MM.1S (cell line): Measurements from ENCODE around the gene GAS2L2.

Source experiments
- DNase-seq: peaks from one replicate; pipeline ENCODE4 v3.0.0-alpha.2; 2015
- H2AFZ ChIP-seq: fragments of 300-600 bp; sonication (generic); 2 replicates; pipeline ENCODE4 v1.6.0; 2016; ENCODE audit warnings: antibody characterized with exemption, low read length
- H3F3A ChIP-seq: fragments of 300-600 bp; sonication (generic); 2 replicates; pipeline ENCODE4 v1.6.1; 2016; ENCODE audit warnings: mild to moderate bottlenecking, antibody characterized with exemption, low read length, moderate library complexity, mixed read lengths; ENCODE audit not compliant: insufficient read depth
- H3K27ac ChIP-seq: fragments of 300-600 bp; sonication (generic); 2 replicates; pipeline ENCODE4 v1.5.1; 2016; ENCODE audit warnings: mild to moderate bottlenecking, low read length
- H3K27me3 ChIP-seq: fragments of 300-600 bp; sonication (generic); replicated peaks from 2 replicates; pipeline ENCODE4 v1.6.0; 2016; ENCODE audit warnings: low read length; ENCODE audit not compliant: insufficient read depth
- H3K36me3 ChIP-seq: fragments of 300-600 bp; sonication (generic); replicated peaks from 2 replicates; pipeline ENCODE4 v1.6.1; 2016; ENCODE audit warnings: mild to moderate bottlenecking, low read length, mixed read lengths; ENCODE audit not compliant: insufficient read depth
- H3K4me1 ChIP-seq: fragments of 300-600 bp; sonication (generic); 2 replicates; pipeline ENCODE4 v1.6.1; 2016; ENCODE audit warnings: low read length, mixed read lengths
- H3K4me2 ChIP-seq: fragments of 300-600 bp; sonication (generic); 2 replicates; pipeline ENCODE4 v1.6.0; 2016; ENCODE audit warnings: low read depth, low read length
- H3K4me3 ChIP-seq: fragments of 300-600 bp; sonication (generic); 2 replicates; pipeline ENCODE4 v1.5.1; 2016; ENCODE audit warnings: low read length, mixed read lengths
- H3K79me2 ChIP-seq: fragments of 300-600 bp; sonication (generic); 2 replicates; pipeline ENCODE4 v1.6.1; 2016; ENCODE audit warnings: mixed run types, low read length, mixed read lengths
- H3K9ac ChIP-seq: fragments of 300-600 bp; sonication (generic); 2 replicates; pipeline ENCODE4 v1.6.1; 2016; ENCODE audit warnings: low read length, mixed read lengths
- H3K9me2 ChIP-seq: fragments of 300-600 bp; sonication (generic); replicated peaks from 2 replicates; pipeline ENCODE4 v1.6.1; 2016; ENCODE audit warnings: mild to moderate bottlenecking, low read length, mixed read lengths; ENCODE audit not compliant: insufficient read depth
- H3K9me3 ChIP-seq: fragments of 300-600 bp; sonication (generic); replicated peaks from 2 replicates; pipeline ENCODE4 v1.6.1; 2016; ENCODE audit warnings: mild to moderate bottlenecking, low read length, mixed read lengths; ENCODE audit not compliant: insufficient read depth
- H4K20me1 ChIP-seq: fragments of 300-600 bp; sonication (generic); 2 replicates; pipeline ENCODE4 v1.6.1; 2016; ENCODE audit warnings: mild to moderate bottlenecking, low read length, moderate library complexity, mixed read lengths; ENCODE audit not compliant: insufficient read depth
- EZH2 ChIP-seq: fragments of 300-600 bp; sonication (generic); optimal IDR thresholded peaks from 2 replicates; pipeline ENCODE3; 2017; ENCODE audit warnings: low read depth, mild to moderate bottlenecking, antibody characterized with exemption, low read length, mixed read lengths
- EZH2phosphoT487 ChIP-seq: fragments of 300-600 bp; sonication (generic); IDR thresholded peaks from 2 replicates; pipeline ENCODE4 v1.6.1; 2018; ENCODE audit warnings: antibody characterized with exemption, low read length
- TF ChIP-seq, protein P1 (sequence below): fragments of 300-600 bp; sonication (generic); IDR thresholded peaks from 2 replicates; pipeline ENCODE4 v1.5.1; 2016; ENCODE audit warnings: antibody characterized with exemption, low read length, mixed read lengths

Gene GAS2L2

DNA sequence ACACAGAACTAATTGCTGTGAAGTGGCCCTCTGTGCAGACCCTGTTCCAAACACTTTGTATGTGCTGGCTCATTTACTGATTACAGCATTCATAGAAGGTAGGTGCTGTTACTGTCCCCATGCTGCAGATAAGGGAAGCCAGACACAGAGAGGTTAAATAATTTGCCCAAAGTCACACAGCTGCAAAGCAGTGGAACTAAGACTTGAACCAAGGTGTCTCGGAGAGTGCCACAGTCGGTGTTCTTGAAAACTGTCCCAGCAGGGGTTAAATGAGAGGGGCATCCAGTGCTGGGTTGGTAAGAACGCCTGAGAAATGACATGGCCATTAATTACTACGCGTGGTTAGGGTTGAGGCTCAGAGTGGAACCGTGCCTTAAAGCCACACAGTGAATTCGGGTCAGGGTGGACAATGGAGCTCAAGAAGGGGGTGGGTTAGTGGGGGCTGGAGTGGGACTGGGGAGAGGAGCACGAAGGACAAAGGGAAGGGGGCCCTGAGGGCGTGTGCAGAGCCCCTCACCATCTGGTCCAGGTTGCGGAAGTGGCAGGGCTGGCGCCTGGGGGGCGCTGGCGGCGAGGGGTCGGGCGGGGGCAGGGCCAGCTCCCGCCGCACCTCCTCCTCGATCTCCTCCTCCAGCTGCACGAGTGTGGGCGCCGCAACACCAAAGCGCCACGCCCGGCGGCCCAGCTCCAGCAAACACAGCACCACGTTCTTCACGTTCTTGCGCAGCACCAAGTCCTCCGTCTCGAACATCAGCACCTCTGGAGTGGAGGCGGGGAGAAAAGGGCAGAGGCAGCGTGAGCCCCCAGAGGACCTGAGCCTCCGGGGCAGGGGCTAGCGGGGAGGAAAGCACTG is 3.3 kb downstream of the GAS2L2 start:
- no peak for DNase-seq
- H3K36me3 ChIP-seq, result no peaks in the 10 kb centered on the region
- H3K9me2 ChIP-seq, result no peaks in the 10 kb centered on the region
- H3K9me3 ChIP-seq, result no peaks in the 10 kb centered on the region
- H2AFZ ChIP-seq, result no peak overlapping the region
- no peak overlapping the region for H3K27ac ChIP-seq
- no peaks in the 10 kb centered on the region for H3K4me1 ChIP-seq
- H3F3A ChIP-seq, result no peaks in the 10 kb centered on the region
- no peak overlapping the region for H3K9ac ChIP-seq
- no peaks in the 10 kb centered on the region for H4K20me1 ChIP-seq
- H3K79me2 ChIP-seq, result no peaks in the 10 kb centered on the region
- peaks cover 39% of the 10 kb centered on the region for H3K27me3 ChIP-seq
- no peak overlapping the region for H3K4me2 ChIP-seq
- no peak overlapping the region for H3K4me3 ChIP-seq
- TF ChIP-seq, protein P1, sequence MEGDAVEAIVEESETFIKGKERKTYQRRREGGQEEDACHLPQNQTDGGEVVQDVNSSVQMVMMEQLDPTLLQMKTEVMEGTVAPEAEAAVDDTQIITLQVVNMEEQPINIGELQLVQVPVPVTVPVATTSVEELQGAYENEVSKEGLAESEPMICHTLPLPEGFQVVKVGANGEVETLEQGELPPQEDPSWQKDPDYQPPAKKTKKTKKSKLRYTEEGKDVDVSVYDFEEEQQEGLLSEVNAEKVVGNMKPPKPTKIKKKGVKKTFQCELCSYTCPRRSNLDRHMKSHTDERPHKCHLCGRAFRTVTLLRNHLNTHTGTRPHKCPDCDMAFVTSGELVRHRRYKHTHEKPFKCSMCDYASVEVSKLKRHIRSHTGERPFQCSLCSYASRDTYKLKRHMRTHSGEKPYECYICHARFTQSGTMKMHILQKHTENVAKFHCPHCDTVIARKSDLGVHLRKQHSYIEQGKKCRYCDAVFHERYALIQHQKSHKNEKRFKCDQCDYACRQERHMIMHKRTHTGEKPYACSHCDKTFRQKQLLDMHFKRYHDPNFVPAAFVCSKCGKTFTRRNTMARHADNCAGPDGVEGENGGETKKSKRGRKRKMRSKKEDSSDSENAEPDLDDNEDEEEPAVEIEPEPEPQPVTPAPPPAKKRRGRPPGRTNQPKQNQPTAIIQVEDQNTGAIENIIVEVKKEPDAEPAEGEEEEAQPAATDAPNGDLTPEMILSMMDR, result no peak
- TF ChIP-seq EZH2phosphoT487 (no peak), EZH2 (no peak)

DNA sequence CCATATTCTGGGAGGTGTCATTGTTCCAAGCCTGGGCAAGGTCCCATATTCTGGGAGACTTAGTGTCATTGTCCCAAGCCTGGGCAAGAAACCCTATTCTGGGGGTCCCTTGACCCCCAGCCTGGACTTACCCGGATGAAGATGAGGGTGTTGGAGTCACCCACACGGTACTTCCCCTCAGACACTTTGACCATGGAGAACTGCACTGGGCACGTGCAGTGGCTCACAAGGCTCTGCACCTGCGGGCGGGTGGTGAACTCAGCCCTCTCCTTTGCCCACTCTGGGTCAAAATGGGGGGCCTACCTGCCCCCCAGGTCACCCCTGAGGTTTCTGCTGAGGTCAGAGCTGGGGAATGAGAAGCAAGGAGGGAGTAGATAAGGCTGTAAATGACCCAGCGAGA is 4.1 kb downstream of the GAS2L2 start:
- Histone ChIP-seq H2AFZ (no peak overlapping the region), H3K27me3 (peaks cover 39% of the 10 kb centered on the region), H3F3A (no peaks in the 10 kb centered on the region), H3K9ac (no peak overlapping the region), H4K20me1 (no peaks in the 10 kb centered on the region), H3K36me3 (no peaks in the 10 kb centered on the region), H3K4me3 (no peak overlapping the region), H3K4me1 (no peaks in the 10 kb centered on the region), H3K4me2 (no peak overlapping the region), H3K9me2 (no peaks in the 10 kb centered on the region), H3K9me3 (no peaks in the 10 kb centered on the region), H3K27ac (no peak overlapping the region), H3K79me2 (no peaks in the 10 kb centered on the region)
- no peak for TF ChIP-seq EZH2phosphoT487
- no peak for TF ChIP-seq EZH2
- TF ChIP-seq, protein P1, result no peak
- DNase-seq, result no peak

DNA sequence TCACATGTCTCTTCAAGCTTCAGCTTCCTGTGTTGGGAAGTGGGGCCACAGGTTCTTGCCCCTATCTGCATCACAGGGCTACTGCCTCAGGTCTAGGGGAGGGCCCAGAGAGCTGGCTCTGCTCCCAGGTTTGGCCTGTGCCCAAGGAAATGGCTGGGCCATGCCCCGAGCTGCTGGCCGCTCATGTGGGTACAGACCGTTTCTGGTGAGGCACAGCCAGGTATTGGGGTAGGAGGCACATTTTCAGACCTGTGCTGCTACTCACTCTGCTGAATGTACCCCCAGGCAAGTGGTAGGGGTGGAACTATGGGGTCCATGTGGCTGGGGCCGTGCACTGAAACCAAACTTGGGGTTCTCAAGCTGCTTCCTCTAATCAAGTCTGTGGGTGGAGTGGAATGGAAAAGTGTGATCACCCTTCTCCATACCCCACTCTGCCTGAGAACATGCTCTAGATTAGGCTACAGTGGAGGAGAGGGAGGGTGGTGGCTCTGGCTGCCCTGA is 4.6 kb downstream of the GAS2L2 start:
- Histone ChIP-seq H3F3A (no peaks in the 10 kb centered on the region), H3K79me2 (no peaks in the 10 kb centered on the region), H3K27me3 (peaks cover 44% of the 10 kb centered on the region), H3K9ac (no peak overlapping the region), H3K36me3 (no peaks in the 10 kb centered on the region), H3K9me3 (no peaks in the 10 kb centered on the region), H3K27ac (no peak overlapping the region), H2AFZ (no peak overlapping the region), H4K20me1 (no peaks in the 10 kb centered on the region), H3K9me2 (no peaks in the 10 kb centered on the region), H3K4me2 (no peak overlapping the region), H3K4me3 (no peak overlapping the region), H3K4me1 (no peaks in the 10 kb centered on the region)
- no peak for TF ChIP-seq EZH2phosphoT487
- TF ChIP-seq, protein P1, result no peak
- no peak for DNase-seq
